ENCODE data around the gene GPR158. TPM values are rescaled to one million over a fixed set of nuclear protein-coding genes. Genes with fewer than 3 reads are reported as not detected.

The GPR158 gene
- total RNA-seq, 1 donor from 2014 or later, result not detected

GRCh38 chr10:25556457-25556856 is 381.7 kb downstream of the GPR158 start:
- no peak for TF ChIP-seq CTCF (IDR thresholded peaks at IDR 0.05)

GRCh38 chr10:25557136-25557535 is 382.3 kb downstream of the GPR158 start:
- intact Hi-C loops (cut with micrococcal nuclease), result no loop called here
- ATAC-seq (ENCODE audit: low read depth) (no peak), DNase-seq (no peak)
- H3K36me3 Mint-ChIP-seq (ENCODE audit: low read depth), result no peaks in the 10 kb centered on the region
- no peaks in the 10 kb centered on the region for H3K9me3 Mint-ChIP-seq
- POLR2A ChIA-PET, result no interaction called here
- no peak overlapping the region for H3K4me3 Mint-ChIP-seq
- H3K27ac Mint-ChIP-seq, result no peak overlapping the region
- peaks cover 3% of the 10 kb centered on the region for H3K4me1 Mint-ChIP-seq
- no peak for TF ChIP-seq CTCF (IDR thresholded peaks at IDR 0.05)
- H3K27me3 Mint-ChIP-seq, result peaks cover 3% of the 10 kb centered on the region
- CTCF ChIA-PET, result no interaction called here

More at GRCh38 chr10:25556457-25556856, 381.7 kb downstream of the GPR158 start:
- H3K36me3 Mint-ChIP-seq (ENCODE audit: low read depth), result no peaks in the 10 kb centered on the region
- H3K4me3 Mint-ChIP-seq, result no peak overlapping the region
- no peak for ATAC-seq (ENCODE audit: low read depth)
- no peak for DNase-seq
- H3K4me1 Mint-ChIP-seq, result peaks cover 3% of the 10 kb centered on the region
- peaks cover 3% of the 10 kb centered on the region for H3K27me3 Mint-ChIP-seq
- no peaks in the 10 kb centered on the region for H3K9me3 Mint-ChIP-seq
- ChIA-PET POLR2A (no interaction called here), CTCF (no interaction called here)
- intact Hi-C loops (cut with micrococcal nuclease), result no loop called here
- no peak overlapping the region for H3K27ac Mint-ChIP-seq

GRCh38 chr10:25561758-25562157 is 387.0 kb downstream of the GPR158 start:
- intact Hi-C loops (cut with micrococcal nuclease), result no loop called here
- H3K4me3 Mint-ChIP-seq, result no peak overlapping the region
- no peak overlapping the region for H3K27ac Mint-ChIP-seq
- H3K4me1 Mint-ChIP-seq, result no peaks in the 10 kb centered on the region
- no peaks in the 10 kb centered on the region for H3K9me3 Mint-ChIP-seq
- H3K36me3 Mint-ChIP-seq (ENCODE audit: low read depth), result no peaks in the 10 kb centered on the region
- DNase-seq (no peak), ATAC-seq (ENCODE audit: low read depth) (no peak)
- POLR2A ChIA-PET, result no interaction called here
- no peaks in the 10 kb centered on the region for H3K27me3 Mint-ChIP-seq
- CTCF ChIA-PET, result no interaction called here
- TF ChIP-seq CTCF (IDR thresholded peaks at IDR 0.05), result no peak

GRCh38 chr10:25562547-25562946 is 387.7 kb downstream of the GPR158 start:
- no peak for DNase-seq
- no peak for TF ChIP-seq CTCF (IDR thresholded peaks at IDR 0.05)
- H3K27ac Mint-ChIP-seq, result no peak overlapping the region
- intact Hi-C loops (cut with micrococcal nuclease), result no loop called here
- no peak overlapping the region for H3K4me3 Mint-ChIP-seq
- POLR2A ChIA-PET, result no interaction called here
- H3K4me1 Mint-ChIP-seq, result no peaks in the 10 kb centered on the region
- H3K27me3 Mint-ChIP-seq, result no peaks in the 10 kb centered on the region
- no peaks in the 10 kb centered on the region for H3K9me3 Mint-ChIP-seq
- CTCF ChIA-PET, result no interaction called here
- no peaks in the 10 kb centered on the region for H3K36me3 Mint-ChIP-seq (ENCODE audit: low read depth)
- no peak for ATAC-seq (ENCODE audit: low read depth)

- no peaks in the 10 kb centered on the region for H3K4me1 Mint-ChIP-seq
- no peak overlapping the region for H3K27ac Mint-ChIP-seq
- no peak for DNase-seq
- TF ChIP-seq CTCF (IDR thresholded peaks at IDR 0.05), result no peak
- no peaks in the 10 kb centered on the region for H3K9me3 Mint-ChIP-seq
- CTCF ChIA-PET, result no interaction called here
- no peaks in the 10 kb centered on the region for H3K36me3 Mint-ChIP-seq (ENCODE audit: low read depth)
- H3K27me3 Mint-ChIP-seq, result no peaks in the 10 kb centered on the region
- ATAC-seq (ENCODE audit: low read depth), result no peak
- H3K4me3 Mint-ChIP-seq, result no peak overlapping the region
- POLR2A ChIA-PET, result no interaction called here
- intact Hi-C loops (cut with micrococcal nuclease), result no loop called here
These were observed 389.6 kb downstream of the GPR158 start for GRCh38 chr10:25564351-25564750.

Data from activated B cell treated with CpG ODN at 0.5 μM for 24 hours (primary cell).